Measurements from ENCODE around the gene RAB43.
A peak's percentile ranks its signal among the peaks of the same experiment; 100 is the strongest.

GRCh38 chr3:129160891-129161859, 39.6 kb upstream of the RAB43 start, which contains the start of gene ISY1:
- TF ChIP-seq CTCF (conservative IDR thresholded peaks at IDR 0.05; ENCODE audit: low read depth, low read length) (peak; percentile 80), EZH2 (IDR thresholded peaks at IDR 0.05; ENCODE audit: borderline replicate concordance, low read depth, low read length, poor library complexity, severe bottlenecking) (no peak)
